Gastroesophageal sphincter (tissue), 3 donors: ENCODE results near the gene MRPS14.

ENCODE experiments used
- CTCF ChIP-seq, 4 experiments: fragments of 200-600 bp in 2 of 4; fragments of 450-650 bp in 2 of 4; sonication (generic) in 1 of 4; IDR thresholded peaks; one replicate each; pipeline ENCODE4 v1.5.1; 2017 to 2019; ENCODE audit warnings: antibody characterized with exemption in 4 of 4, mild to moderate bottlenecking in 2 of 4, moderate library complexity in 2 of 4
- EP300 ChIP-seq: sonication (generic); formaldehyde crosslinking; IDR thresholded peaks from one replicate; pipeline ENCODE4 v1.6.1; 2017; ENCODE audit warnings: antibody characterized with exemption, mild to moderate bottlenecking
- POLR2A ChIP-seq, 2 donors: fragments of 450-650 bp; IDR thresholded peaks; one replicate each; pipeline ENCODE4 v1.6.1; 2017; ENCODE audit warnings: antibody characterized with exemption in 2 of 2, mild to moderate bottlenecking in 2 of 2, moderate library complexity in 1 of 2

GRCh38 chr1:175000697-175001187, 22.5 kb downstream of the MRPS14 start:
- TF ChIP-seq POLR2A (IDR thresholded peaks at IDR 0.05) (no peak), CTCF (IDR thresholded peaks at IDR 0.05) (no peak), EP300 (no peak)
